PFSK-1 (cell line): ENCODE results near the gene SGK1.

Source experiments
- POLR2AphosphoS5 ChIP-seq: IDR thresholded peaks from 2 replicates; pipeline ENCODE4 v1.6.1; 2012; ENCODE audit warnings: low read depth, mild to moderate bottlenecking, control low read depth, low read length, moderate library complexity
- TAF1 ChIP-seq: IDR thresholded peaks from 2 replicates; pipeline ENCODE4 v1.6.1; 2012; ENCODE audit warnings: low read length, control low read depth, borderline replicate concordance; ENCODE audit not compliant: insufficient read depth
- TF ChIP-seq, protein P1 (sequence below), 2 experiments: IDR thresholded peaks; 2 replicates each; pipeline versions ENCODE4 v1.6.1 to v1.8.0; 2011 to 2012; ENCODE audit warnings: low read depth in 2 of 2, low read length in 2 of 2, control low read depth in 1 of 2, inconsistent platforms in 1 of 2, mild to moderate bottlenecking in 1 of 2, moderate library complexity in 1 of 2; ENCODE audit not compliant: insufficient read depth in 1 of 2

DNA sequence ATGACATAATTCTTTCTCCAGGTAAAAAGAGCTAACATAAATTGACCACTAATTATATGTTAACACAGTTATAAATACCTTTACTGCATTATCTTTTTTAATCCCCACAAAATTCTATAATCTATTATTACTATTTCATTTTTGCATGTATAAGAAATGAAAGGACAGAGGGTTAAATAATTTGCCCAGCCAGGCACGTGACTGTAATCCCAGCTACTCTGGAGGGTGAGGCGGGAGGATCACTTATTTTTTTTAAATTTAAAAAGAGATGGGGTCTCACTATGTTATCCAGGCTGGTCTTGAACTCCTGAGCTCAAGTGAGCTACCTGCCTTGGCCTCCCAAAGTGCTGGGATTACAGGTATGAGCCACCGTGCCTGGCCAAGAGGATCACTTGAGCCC is 121.9 kb downstream of the SGK1 start:
- TF ChIP-seq POLR2AphosphoS5 (no peak), TAF1 (no peak)
- TF ChIP-seq, protein P1, sequence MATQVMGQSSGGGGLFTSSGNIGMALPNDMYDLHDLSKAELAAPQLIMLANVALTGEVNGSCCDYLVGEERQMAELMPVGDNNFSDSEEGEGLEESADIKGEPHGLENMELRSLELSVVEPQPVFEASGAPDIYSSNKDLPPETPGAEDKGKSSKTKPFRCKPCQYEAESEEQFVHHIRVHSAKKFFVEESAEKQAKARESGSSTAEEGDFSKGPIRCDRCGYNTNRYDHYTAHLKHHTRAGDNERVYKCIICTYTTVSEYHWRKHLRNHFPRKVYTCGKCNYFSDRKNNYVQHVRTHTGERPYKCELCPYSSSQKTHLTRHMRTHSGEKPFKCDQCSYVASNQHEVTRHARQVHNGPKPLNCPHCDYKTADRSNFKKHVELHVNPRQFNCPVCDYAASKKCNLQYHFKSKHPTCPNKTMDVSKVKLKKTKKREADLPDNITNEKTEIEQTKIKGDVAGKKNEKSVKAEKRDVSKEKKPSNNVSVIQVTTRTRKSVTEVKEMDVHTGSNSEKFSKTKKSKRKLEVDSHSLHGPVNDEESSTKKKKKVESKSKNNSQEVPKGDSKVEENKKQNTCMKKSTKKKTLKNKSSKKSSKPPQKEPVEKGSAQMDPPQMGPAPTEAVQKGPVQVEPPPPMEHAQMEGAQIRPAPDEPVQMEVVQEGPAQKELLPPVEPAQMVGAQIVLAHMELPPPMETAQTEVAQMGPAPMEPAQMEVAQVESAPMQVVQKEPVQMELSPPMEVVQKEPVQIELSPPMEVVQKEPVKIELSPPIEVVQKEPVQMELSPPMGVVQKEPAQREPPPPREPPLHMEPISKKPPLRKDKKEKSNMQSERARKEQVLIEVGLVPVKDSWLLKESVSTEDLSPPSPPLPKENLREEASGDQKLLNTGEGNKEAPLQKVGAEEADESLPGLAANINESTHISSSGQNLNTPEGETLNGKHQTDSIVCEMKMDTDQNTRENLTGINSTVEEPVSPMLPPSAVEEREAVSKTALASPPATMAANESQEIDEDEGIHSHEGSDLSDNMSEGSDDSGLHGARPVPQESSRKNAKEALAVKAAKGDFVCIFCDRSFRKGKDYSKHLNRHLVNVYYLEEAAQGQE (IDR thresholded peaks at IDR 0.05; ENCODE audit: insufficient read depth in 1 of 2, low read depth in 2 of 2, low read length in 2 of 2), result no peak
